Panc1 (cell line): Measurements from ENCODE around the gene SLC14A1. TPM values are rescaled to one million over a fixed set of nuclear protein-coding genes. Genes with fewer than 3 reads are reported as not detected.

Experiments
- ATAC-seq: fragments of 200-7000 bp; cut with Tn5 transposase; 2 replicates; pipeline ENCODE4 v1.9.1; 2020; ENCODE audit warnings: mild to moderate bottlenecking, moderate library complexity
- BruUV-seq: library from RNA; stranded (reverse); fragments of 400-500 nt; replicated peaks from 2 replicates; lab custom pipeline; 2021; lab: Mats Ljungman, UMichigan
- CTCF ChIA-PET: fragments of 300-600 bp; sonication (Branson Sonifier 250); formaldehyde crosslinking; loops from one replicate; lab custom pipeline; 2022; ENCODE audit warnings: antibody characterized with exemption; lab: Charles Lee
- POLR2A ChIA-PET: fragments of 300-600 bp; sonication (Branson Sonifier 250); formaldehyde crosslinking; loops from one replicate; lab custom pipeline; 2022; ENCODE audit warnings: antibody characterized with exemption; lab: Charles Lee
- DNase-seq: peaks from one replicate; pipeline ENCODE4 v3.0.0-alpha.2; 2010; ENCODE audit warnings: low read depth, low spot score
- H3K27ac ChIP-seq: 2 replicates; pipeline ENCODE4 v1.5.1; 2011; ENCODE audit warnings: mild to moderate bottlenecking, low read length, inconsistent platforms
- H3K27me3 ChIP-seq: fragments of 200-500 bp; sonication (Bioruptor generic); 2 replicates; pipeline ENCODE4 v1.6.0; 2014; ENCODE audit warnings: low read length, inconsistent platforms; ENCODE audit not compliant: control insufficient read depth, insufficient read depth
- H3K36me3 ChIP-seq: fragments of 200-500 bp; sonication (Bioruptor generic); 2 replicates; pipeline ENCODE4 v1.5.1; 2014; ENCODE audit warnings: inconsistent platforms, mild to moderate bottlenecking, low read length, moderate library complexity; ENCODE audit not compliant: control insufficient read depth, insufficient read depth
- H3K4me1 ChIP-seq: 2 replicates; pipeline ENCODE4 v1.5.1; 2011; ENCODE audit warnings: inconsistent platforms, mild to moderate bottlenecking, low read length, moderate library complexity; ENCODE audit not compliant: control insufficient read depth, insufficient read depth
- H3K4me3 ChIP-seq, 2 experiments: 2 replicates each; pipeline ENCODE4 v1.5.1; 2011 to 2012; ENCODE audit warnings: low read depth in 2 of 2, low read length in 2 of 2, mild to moderate bottlenecking in 2 of 2, inconsistent platforms in 1 of 2, moderate library complexity in 1 of 2
- H3K9me3 ChIP-seq: fragments of 200-500 bp; sonication (Bioruptor generic); 2 replicates; pipeline ENCODE4 v1.5.1; 2014; ENCODE audit warnings: low read depth, mild to moderate bottlenecking, inconsistent platforms, low read length, moderate library complexity; ENCODE audit not compliant: control insufficient read depth, insufficient read depth
- CTCF ChIP-seq: fragments of 450-650 bp; IDR thresholded peaks from 2 replicates; pipeline ENCODE4 v1.5.1; 2017; ENCODE audit warnings: mild to moderate bottlenecking
- POLR2AphosphoS5 ChIP-seq: IDR thresholded peaks from 2 replicates; pipeline ENCODE4 v1.6.1; 2012; ENCODE audit warnings: mild to moderate bottlenecking, low read depth, low read length, moderate library complexity
- REST ChIP-seq, 2 experiments: IDR thresholded peaks; 2 replicates each; pipeline ENCODE4 v1.6.1; 2011 to 2012; ENCODE audit warnings: low read depth in 2 of 2, control low read depth in 1 of 2, low read length in 1 of 2, mild to moderate bottlenecking in 1 of 2, moderate library complexity in 1 of 2; ENCODE audit not compliant: insufficient read depth in 1 of 2
- SIN3A ChIP-seq: IDR thresholded peaks from 2 replicates; pipeline ENCODE4 v1.6.1; 2012; ENCODE audit warnings: low read depth, mild to moderate bottlenecking, low read length, moderate library complexity, borderline replicate concordance; ENCODE audit not compliant: insufficient read depth
- TCF7L2 ChIP-seq: IDR thresholded peaks from 2 replicates; pipeline ENCODE4 v1.6.1; 2011; ENCODE audit warnings: mild to moderate bottlenecking, low read depth, low read length, inconsistent platforms
- in situ Hi-C: cut with HindIII; loops from 2 replicates; pipeline ENCODE4 v1.10.0; 2016; ENCODE audit warnings: low sequenced_read_pairs, low pct_unique_long_range_greater_than_20kb
- intact Hi-C: fragments of 100-400 bp; cut with micrococcal nuclease; formaldehyde crosslinking; loops from one replicate; pipeline ENCODE4 v1.10.0; 2022; ENCODE audit not compliant: unreplicated experiment
- total RNA-seq: library from RNA; stranded (reverse); gene quantifications from one replicate; pipeline ENCODE4 v1.2.1, GENCODE V29; 2021; ENCODE audit not compliant: unreplicated experiment

Gene SLC14A1
- total RNA-seq, 1 experiment from 2014 or later, result 1.2 TPM

- in situ Hi-C loops, result no loop called here
- DNase-seq, result no peak
- no peaks in the 10 kb centered on the region; the same call in 1 of the 2 replicates for H3K27me3 ChIP-seq
- no peaks in the 10 kb centered on the region for H3K4me1 ChIP-seq
- BruUV-seq, result no TSS peak
- H3K4me3 ChIP-seq, result no peak overlapping the region
- ChIA-PET CTCF (no interaction called here), POLR2A (no interaction called here)
- H3K27ac ChIP-seq, result no peak overlapping the region
- TF ChIP-seq CTCF (no peak), REST (IDR thresholded peaks at IDR 0.05; ENCODE audit: insufficient read depth in 1 of 2, low read depth in 2 of 2, low read length in 1 of 2) (no peak), TCF7L2 (no peak), POLR2AphosphoS5 (no peak), SIN3A (no peak)
- H3K9me3 ChIP-seq, result no peaks in the 10 kb centered on the region
- intact Hi-C loops, result no loop called here
- H3K36me3 ChIP-seq, result no peaks in the 10 kb centered on the region
- ATAC-seq, result no peak
Measured at GRCh38 chr18:45680066-45680690, 43.8 kb upstream of the SLC14A1 start.

GRCh38 chr18:45682181-45682580, 41.8 kb upstream of the SLC14A1 start:
- BruUV-seq, result no TSS peak
- DNase-seq (no peak), ATAC-seq (no peak)
- no peaks in the 10 kb centered on the region for H3K36me3 ChIP-seq
- CTCF ChIA-PET, result no interaction called here
- TF ChIP-seq CTCF (no peak), SIN3A (no peak), REST (IDR thresholded peaks at IDR 0.05; ENCODE audit: insufficient read depth in 1 of 2, low read depth in 2 of 2, low read length in 1 of 2) (no peak), TCF7L2 (no peak), POLR2AphosphoS5 (no peak)
- no peak overlapping the region for H3K4me3 ChIP-seq
- no peaks in the 10 kb centered on the region for H3K27me3 ChIP-seq
- intact Hi-C loops (no loop called here), in situ Hi-C loops (no loop called here)
- H3K4me1 ChIP-seq, result no peaks in the 10 kb centered on the region
- POLR2A ChIA-PET, result no interaction called here
- no peaks in the 10 kb centered on the region for H3K9me3 ChIP-seq
- no peak overlapping the region for H3K27ac ChIP-seq
